Dendritic cell treated with granulocyte-macrophage colony-stimulating factor and Interleukin-4, amounts not matched to agents 40 ng/mL and 50 ng/mL, for 4 days (primary cell): Measurements from ENCODE around the gene GNG2.

ENCODE experiments used
- H3K27ac Mint-ChIP-seq: one replicate; pipeline ENCODE4 v1.8.0; 2022; ENCODE audit warnings: mild to moderate bottlenecking, mixed read lengths
- H3K27me3 Mint-ChIP-seq: one replicate; pipeline ENCODE4 v1.8.0; 2022; ENCODE audit warnings: mild to moderate bottlenecking, mixed read lengths
- H3K36me3 Mint-ChIP-seq: one replicate; pipeline ENCODE4 v1.8.0; 2022; ENCODE audit warnings: low read depth, mixed read lengths
- H3K4me1 Mint-ChIP-seq: one replicate; pipeline ENCODE4 v1.8.0; 2022; ENCODE audit warnings: low read depth, mixed read lengths
- H3K4me3 Mint-ChIP-seq: one replicate; pipeline ENCODE4 v1.8.0; 2022; ENCODE audit warnings: mild to moderate bottlenecking, moderate library complexity, mixed read lengths
- H3K9me3 Mint-ChIP-seq: one replicate; pipeline ENCODE4 v1.8.0; 2022; ENCODE audit warnings: mixed read lengths
- intact Hi-C: fragments of 100-400 bp; cut with micrococcal nuclease; formaldehyde crosslinking; loops from one replicate; pipeline ENCODE4 v1.15.0; 2022

Gene GNG2

DNA sequence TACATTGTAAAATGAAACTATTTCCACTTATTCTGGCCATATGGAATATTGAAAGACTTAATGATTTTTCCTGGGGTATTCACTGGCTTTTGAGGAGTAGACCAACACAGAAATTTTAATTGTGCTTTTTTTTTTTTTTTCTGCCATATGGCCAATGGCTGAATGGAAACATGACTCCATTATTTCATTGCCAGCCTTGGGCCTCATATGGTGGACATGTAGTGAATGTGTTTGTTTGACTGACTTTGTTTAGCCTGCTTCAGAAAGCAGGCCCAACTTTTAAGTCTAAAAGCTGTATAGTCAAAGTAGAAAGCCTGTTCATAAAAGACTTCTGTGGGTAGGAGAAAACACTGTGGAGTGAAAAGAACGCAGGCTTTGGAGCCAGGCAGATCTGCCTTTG lies 2.4 kb downstream of the GNG2 start:
- no peaks in the 10 kb centered on the region for H3K27me3 Mint-ChIP-seq
- H3K27ac Mint-ChIP-seq: no peak overlapping the region
- H3K4me3 Mint-ChIP-seq: no peak overlapping the region
- no peaks in the 10 kb centered on the region for H3K9me3 Mint-ChIP-seq
- H3K4me1 Mint-ChIP-seq: peaks cover 42% of the 10 kb centered on the region
- intact Hi-C loops: loop anchor here (5.0 to 10.0 kb wide), 2 partner anchors 76 to 208 kb away; partner anchors contain the start of gene FRMD6
- H3K36me3 Mint-ChIP-seq: peaks cover 5% of the 10 kb centered on the region

DNA sequence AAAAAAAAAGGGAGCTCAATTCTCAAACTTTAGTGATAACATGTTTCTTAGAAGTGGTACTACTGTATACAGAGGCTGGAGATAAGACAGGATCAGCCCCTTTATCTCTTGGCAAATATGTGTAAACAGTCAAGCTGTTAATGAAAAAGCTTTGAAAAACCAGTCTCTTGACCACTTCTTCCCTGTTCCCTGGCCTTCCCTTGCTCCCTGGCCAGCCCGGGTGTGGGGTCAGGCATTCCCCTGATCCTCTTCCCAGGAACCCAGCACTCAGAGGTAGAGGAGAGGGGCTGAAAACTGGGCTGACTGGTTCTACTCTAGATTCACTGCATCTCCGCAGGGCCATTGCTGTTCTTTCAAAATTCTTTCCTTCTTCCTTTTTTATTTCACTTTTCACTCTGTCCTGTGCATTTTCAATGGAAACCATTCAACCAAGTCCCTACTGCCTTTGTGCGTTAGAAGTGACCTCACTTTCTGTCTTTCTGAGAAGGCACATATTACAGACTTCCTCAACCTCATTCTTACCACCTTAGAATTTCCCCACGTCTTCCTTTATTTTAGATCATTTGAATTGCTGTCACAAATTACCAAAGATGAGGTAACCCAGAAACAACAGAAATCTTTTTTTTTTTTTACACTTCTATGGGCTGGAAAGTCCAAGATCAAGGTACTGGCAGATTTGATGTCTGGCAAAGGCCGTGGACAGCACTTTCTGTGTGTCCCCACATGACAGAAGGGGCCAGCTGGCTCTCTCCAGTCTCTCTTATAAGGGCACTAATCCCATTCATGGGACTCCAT lies 5.7 kb downstream of the GNG2 start:
- Mint-ChIP-seq H3K4me1 (peaks cover 26% of the 10 kb centered on the region), H3K9me3 (no peaks in the 10 kb centered on the region), H3K36me3 (peaks cover under 1% of the 10 kb centered on the region), H3K27ac (no peak overlapping the region), H3K4me3 (no peak overlapping the region), H3K27me3 (no peaks in the 10 kb centered on the region)
- intact Hi-C loops: loop anchor here (5.0 to 10.0 kb wide), 2 partner anchors 121 to 211 kb away; partner anchors contain the start of genes FRMD6 and RTRAF

- H3K9me3 Mint-ChIP-seq: no peaks in the 10 kb centered on the region
- H3K4me1 Mint-ChIP-seq: peaks cover 23% of the 10 kb centered on the region
- intact Hi-C loops: loop anchor here (5.0 to 10.0 kb wide), 2 partner anchors 120 to 213 kb away; partner anchors contain the start of genes FRMD6 and RTRAF
- H3K36me3 Mint-ChIP-seq: no peaks in the 10 kb centered on the region
- H3K4me3 Mint-ChIP-seq: no peak overlapping the region
- H3K27me3 Mint-ChIP-seq: no peaks in the 10 kb centered on the region
- no peak overlapping the region for H3K27ac Mint-ChIP-seq
Measured at GRCh38 chr14:51867741-51868140, 7.3 kb downstream of the GNG2 start.

GRCh38 chr14:51868405-51868804 lies 8.0 kb downstream of the GNG2 start:
- Mint-ChIP-seq H3K4me1 (peaks cover 26% of the 10 kb centered on the region), H3K9me3 (no peaks in the 10 kb centered on the region), H3K27ac (no peak overlapping the region), H3K4me3 (no peak overlapping the region), H3K27me3 (no peaks in the 10 kb centered on the region), H3K36me3 (no peaks in the 10 kb centered on the region)
- intact Hi-C loops: loop anchor here (5.0 to 10.0 kb wide), 2 partner anchors 119 to 214 kb away; partner anchors contain the start of genes FRMD6 and RTRAF

DNA sequence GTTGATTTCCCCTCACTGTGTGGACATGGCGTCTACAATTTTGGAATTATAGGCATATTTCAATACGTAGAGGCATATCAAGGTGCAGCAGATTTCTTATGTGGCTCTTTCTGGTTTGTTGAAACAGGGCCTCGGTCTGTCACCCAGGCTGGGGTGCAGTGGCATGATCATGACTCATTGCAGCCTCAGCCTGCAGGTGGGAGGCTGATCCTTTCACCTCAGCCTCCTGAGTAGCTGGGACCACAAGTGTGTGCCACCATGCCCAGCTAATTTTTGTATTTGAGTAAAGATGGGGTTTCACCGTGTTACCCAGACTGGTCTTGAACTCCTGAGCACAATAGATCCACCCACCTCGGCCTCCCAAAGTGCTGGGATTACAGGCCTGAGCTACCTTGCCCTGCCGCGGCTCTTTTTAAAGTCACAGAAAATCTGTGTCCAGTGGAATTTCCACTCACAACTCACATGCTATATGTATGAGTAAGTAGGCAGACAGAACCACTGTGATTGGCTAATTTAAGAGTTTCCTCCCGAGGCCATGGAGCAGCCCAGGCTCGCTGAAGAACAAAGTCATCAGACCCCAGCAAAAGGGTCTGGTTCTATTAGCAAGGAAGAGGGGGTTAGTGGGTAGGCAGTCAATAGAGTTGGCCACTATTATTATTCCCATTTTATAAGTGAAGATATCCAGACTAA lies 9.1 kb downstream of the GNG2 start:
- intact Hi-C loops: loop anchor here (5.0 to 10.0 kb wide), 2 partner anchors 118 to 215 kb away; partner anchors contain the start of genes FRMD6 and RTRAF
- Mint-ChIP-seq H3K4me3 (no peak overlapping the region), H3K36me3 (no peaks in the 10 kb centered on the region), H3K9me3 (no peaks in the 10 kb centered on the region), H3K4me1 (peaks cover 28% of the 10 kb centered on the region), H3K27me3 (no peaks in the 10 kb centered on the region), H3K27ac (no peak overlapping the region)

DNA sequence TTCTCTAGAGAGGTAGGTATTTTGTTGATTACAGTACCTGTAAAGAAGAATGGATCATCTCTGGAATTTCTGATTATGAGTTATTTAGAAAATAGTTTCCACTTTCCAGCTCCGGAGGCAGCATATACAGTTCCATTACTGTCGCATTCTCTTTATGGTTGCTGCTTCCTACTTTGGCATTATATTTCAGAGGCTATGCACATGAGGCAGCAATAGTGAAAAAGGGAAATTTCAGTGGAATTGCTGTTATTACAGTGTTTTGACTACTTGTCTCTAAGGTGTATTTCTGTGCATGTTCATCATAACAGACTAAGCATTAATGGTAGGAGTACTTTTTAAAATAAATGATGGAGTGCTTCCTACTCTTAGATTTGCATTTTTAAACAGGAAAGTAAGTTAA lies 10.2 kb downstream of the GNG2 start:
- Mint-ChIP-seq H3K4me3 (no peak overlapping the region), H3K36me3 (no peaks in the 10 kb centered on the region), H3K27me3 (no peaks in the 10 kb centered on the region), H3K9me3 (no peaks in the 10 kb centered on the region), H3K27ac (no peak overlapping the region), H3K4me1 (peaks cover 24% of the 10 kb centered on the region)
- intact Hi-C loops: no loop called here

- Mint-ChIP-seq H3K36me3 (no peaks in the 10 kb centered on the region), H3K27me3 (no peaks in the 10 kb centered on the region), H3K4me1 (peaks cover 24% of the 10 kb centered on the region), H3K4me3 (no peak overlapping the region), H3K9me3 (no peaks in the 10 kb centered on the region), H3K27ac (no peak overlapping the region)
- intact Hi-C loops: no loop called here
Measured at GRCh38 chr14:51871846-51872245, 11.4 kb downstream of the GNG2 start.

DNA sequence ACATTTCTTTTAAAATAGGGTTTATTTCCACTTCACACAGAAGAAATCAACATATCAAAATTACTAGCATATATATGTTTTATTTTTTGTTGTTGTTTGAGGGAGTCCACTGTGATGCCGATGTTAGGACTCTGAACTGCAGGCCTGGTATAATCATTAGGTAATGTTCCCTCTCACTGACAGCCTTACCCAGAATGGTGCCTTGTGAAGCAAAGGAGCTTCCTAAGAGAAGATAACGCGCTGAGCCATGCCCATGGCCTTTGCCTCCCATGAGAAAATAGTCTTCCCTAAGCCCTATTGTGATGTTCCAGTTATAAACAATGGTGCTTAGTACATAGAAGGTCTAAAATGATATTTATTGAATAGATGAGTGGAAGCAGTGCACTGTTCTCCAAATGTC lies 12.0 kb downstream of the GNG2 start:
- intact Hi-C loops: no loop called here
- Mint-ChIP-seq H3K9me3 (no peaks in the 10 kb centered on the region), H3K4me1 (peaks cover 24% of the 10 kb centered on the region), H3K27me3 (no peaks in the 10 kb centered on the region), H3K36me3 (no peaks in the 10 kb centered on the region), H3K4me3 (no peak overlapping the region), H3K27ac (no peak overlapping the region)

GRCh38 chr14:51873221-51873893 lies 12.9 kb downstream of the GNG2 start:
- H3K27me3 Mint-ChIP-seq: no peaks in the 10 kb centered on the region
- intact Hi-C loops: no loop called here
- peaks cover 24% of the 10 kb centered on the region for H3K4me1 Mint-ChIP-seq

DNA sequence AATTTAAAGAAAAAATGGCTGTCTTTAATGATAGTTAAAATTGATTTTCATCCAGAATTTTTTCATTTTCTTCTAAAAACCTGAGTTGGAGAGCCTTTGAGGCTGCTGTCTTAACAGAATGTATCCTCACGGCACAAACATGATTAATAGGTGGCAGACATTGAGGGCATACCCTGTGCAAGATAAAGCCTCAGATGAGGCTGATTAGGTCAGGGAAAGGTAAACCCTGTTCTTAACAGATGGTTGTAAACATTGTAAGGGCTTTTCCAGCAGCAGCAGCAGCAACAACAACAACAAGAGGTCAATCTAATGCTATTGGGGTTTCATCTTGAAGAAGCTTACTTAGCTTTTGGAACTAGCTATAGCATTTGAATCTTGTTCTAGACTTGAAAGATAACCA lies 17.4 kb downstream of the GNG2 start:
- intact Hi-C loops: no loop called here
- Mint-ChIP-seq H3K36me3 (no peaks in the 10 kb centered on the region), H3K9me3 (no peaks in the 10 kb centered on the region), H3K4me1 (peaks cover 31% of the 10 kb centered on the region), H3K27ac (no peak overlapping the region), H3K27me3 (no peaks in the 10 kb centered on the region), H3K4me3 (no peak overlapping the region)

More at GRCh38 chr14:51873221-51873893, 12.9 kb downstream of the GNG2 start:
- Mint-ChIP-seq H3K9me3 (no peaks in the 10 kb centered on the region), H3K4me3 (no peak overlapping the region), H3K27ac (peak overlapping the region; percentile 37), H3K36me3 (no peaks in the 10 kb centered on the region)

DNA sequence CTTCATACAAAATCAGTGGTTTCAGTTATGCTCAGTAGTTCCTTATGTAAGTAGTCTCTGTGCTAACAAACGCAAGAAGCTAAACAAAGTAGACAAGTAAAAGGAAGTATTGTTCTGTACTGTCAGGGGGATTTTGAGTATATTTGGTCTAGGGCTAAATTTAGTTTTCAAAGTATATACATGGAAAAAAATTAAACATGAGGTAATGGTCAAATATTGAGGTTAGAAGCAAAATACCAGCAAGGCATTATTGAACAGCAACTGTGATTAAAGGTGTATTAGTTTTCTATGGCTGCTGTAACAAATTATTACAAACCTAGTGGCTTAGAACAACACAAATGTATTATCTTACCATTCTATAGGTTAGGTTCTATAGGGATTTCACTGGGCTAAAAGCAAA lies 18.8 kb downstream of the GNG2 start:
- Mint-ChIP-seq H3K9me3 (no peaks in the 10 kb centered on the region), H3K4me3 (no peak overlapping the region), H3K27ac (no peak overlapping the region), H3K4me1 (peaks cover 28% of the 10 kb centered on the region), H3K27me3 (no peaks in the 10 kb centered on the region), H3K36me3 (no peaks in the 10 kb centered on the region)
- intact Hi-C loops: no loop called here

DNA sequence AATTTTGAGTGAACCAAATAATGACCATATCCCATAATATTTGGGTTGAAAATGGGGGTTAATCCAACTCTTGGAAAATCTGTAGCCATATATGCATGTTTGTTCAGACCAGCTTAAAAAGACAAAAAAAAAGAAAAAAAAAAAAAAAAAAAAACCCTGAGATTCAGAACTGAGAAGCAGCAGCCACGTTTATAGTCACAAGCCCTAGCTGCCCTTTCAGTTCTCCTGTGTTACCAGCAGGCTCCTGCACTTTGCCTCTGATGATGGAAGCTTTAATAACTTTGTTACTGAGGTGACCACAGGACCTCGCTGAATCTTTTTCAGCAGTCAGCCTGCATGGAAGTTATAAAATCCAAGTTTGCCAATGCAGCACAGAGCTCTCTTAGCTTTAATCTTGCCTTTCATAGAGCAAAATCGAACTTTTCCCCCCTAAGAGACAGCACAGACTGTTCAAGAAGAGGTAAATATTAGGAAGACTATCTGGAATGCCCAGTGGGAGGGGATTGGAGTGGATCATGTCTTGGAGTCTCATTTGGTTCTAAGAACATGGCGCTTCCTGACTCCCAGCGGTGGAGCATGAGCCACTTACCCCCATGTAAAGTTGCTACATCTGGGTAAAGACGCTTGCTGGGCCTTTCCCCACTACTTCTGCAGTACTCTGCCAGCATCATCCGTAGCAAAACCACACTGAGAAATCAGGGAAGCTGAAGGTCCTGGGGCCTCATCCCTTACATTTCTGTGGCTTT lies 20.6 kb downstream of the GNG2 start:
- H3K4me1 Mint-ChIP-seq: peaks cover 37% of the 10 kb centered on the region
- H3K27ac Mint-ChIP-seq: no peak overlapping the region
- H3K9me3 Mint-ChIP-seq: no peaks in the 10 kb centered on the region
- H3K4me3 Mint-ChIP-seq: no peak overlapping the region
- intact Hi-C loops: no loop called here
- H3K27me3 Mint-ChIP-seq: peaks cover 5% of the 10 kb centered on the region
- no peaks in the 10 kb centered on the region for H3K36me3 Mint-ChIP-seq

GRCh38 chr14:51881636-51882035 lies 21.2 kb downstream of the GNG2 start:
- peaks cover 37% of the 10 kb centered on the region for H3K4me1 Mint-ChIP-seq
- H3K36me3 Mint-ChIP-seq: no peaks in the 10 kb centered on the region
- intact Hi-C loops: no loop called here
- peaks cover 7% of the 10 kb centered on the region for H3K27me3 Mint-ChIP-seq
- no peaks in the 10 kb centered on the region for H3K9me3 Mint-ChIP-seq
- H3K4me3 Mint-ChIP-seq: no peak overlapping the region
- H3K27ac Mint-ChIP-seq: no peak overlapping the region
